ENCODE measurements around the gene RTN1.
"Not testable (repeated sequence)": the region's sequence is repeated elsewhere in the genome, so short reads cannot be mapped to it uniquely, and the experiment has no call there.

RTN1 gene

GRCh38 chr14:59698793-59699192, 171.8 kb downstream of the RTN1 start:
- no peak for DNase-seq

DNA sequence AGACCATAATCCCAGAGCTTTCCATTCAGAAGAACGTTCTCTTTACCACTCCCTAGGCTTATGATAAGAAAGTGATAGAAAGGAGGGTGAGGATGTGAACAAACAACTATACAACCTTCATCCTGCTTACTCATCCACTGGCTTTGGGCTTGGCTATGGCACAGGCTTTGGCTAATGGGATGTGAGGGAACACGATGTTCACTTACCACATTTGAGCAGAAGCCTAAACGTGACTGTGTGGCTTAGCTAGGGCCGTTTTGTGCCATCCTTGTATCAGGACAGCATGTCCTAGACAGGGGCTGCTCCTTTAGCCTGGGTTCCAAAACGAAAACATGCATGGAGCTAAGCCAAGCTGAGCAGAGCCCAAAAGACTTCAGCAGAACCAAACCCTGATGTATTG, 175.4 kb downstream of the RTN1 start:
- no peak for DNase-seq

GRCh38 chr14:59691266-59691665, 179.3 kb downstream of the RTN1 start:
- no peak for DNase-seq

- DNase-seq, result no peak
Observed at GRCh38 chr14:59690426-59690825, 180.2 kb downstream of the RTN1 start.

DNA sequence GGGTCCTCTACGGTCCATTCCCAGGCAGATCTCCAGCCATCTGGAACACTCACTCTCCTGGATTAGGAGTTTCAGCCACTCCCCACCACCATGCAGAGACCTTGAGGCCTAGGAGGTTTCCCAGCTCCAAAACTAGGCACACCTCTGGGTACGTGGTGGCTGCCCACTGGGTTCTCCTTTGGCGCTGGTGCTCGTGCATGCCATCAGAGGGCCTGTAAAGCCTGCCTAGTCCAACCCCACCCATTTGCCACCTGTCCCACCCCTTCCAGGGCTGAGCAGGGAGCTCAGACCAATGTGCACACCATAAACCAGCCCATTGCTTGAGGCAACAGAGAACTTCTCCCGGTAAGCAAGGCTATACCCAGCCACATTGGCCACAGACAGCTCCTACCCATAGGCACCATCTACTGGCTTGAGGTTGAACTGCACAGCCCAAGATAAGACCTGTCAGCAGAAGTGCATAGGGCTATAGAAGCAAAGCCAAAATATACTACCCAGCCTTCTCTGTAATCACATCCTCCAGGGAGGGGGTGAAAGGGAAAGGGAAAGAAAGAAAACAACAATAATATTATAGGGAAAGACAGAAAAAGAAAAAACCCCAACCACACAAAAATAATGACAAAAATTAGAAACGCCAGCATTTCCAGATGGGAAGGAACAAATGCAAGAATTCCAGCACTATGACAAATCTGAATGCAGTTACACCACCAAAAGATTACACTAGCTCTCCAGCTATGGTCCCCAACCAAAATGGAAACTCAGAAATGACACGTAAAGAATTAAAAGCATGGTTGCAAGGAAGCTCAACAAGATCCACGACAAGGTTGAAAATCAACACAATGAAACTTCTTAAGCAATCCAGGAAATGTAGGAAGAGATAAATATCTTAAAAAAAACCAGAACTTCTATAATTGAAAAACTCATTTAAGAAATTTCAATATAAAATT, 182.1 kb downstream of the RTN1 start:
- no peak for DNase-seq

GRCh38 chr14:59687663-59688062, 182.9 kb downstream of the RTN1 start:
- no peak for DNase-seq

GRCh38 chr14:59679872-59680271, 190.7 kb downstream of the RTN1 start:
- DNase-seq, result no peak

DNA sequence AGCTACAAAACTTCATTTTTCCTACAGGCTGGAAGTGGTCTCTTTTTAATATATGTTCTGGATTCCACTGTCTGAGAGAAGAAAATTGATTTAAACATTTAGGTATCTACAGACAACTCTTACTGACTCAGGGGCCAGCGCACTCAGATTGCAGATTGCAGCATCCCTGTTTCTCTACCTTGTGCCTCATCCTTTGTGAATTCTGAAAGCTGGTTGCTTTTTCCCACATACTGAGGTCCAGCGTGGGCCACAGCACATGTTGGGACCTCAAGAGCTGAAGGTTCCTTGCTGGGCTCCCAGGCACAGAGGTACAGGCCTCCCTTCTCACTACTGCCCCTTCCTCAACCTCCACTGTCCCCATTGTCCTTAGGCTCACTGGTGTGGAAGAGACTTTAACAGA, 192.2 kb downstream of the RTN1 start:
- no peak for DNase-seq

DNA sequence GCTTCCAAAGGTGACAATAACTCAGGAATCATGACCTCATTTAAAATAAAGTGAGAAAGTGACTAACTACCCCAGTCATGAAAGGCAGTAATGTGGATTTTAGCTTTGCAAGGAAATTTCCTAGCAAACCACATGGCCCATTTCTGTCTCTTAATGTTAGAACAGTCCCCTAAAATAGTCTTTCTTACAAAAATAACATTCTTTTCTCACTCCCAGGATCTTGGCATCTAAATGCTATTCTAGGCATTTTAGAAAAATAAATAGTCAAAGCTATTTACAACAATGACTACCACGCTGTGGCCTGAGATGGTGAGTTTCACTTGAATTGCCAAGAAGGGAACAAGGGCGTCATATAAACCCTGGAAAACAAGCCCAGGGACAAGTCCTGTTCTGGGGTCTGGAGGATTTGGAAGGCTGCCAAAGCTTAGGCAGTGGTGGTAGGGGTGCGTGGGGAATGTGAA, 192.8 kb downstream of the RTN1 start:
- DNase-seq, result no peak

DNA sequence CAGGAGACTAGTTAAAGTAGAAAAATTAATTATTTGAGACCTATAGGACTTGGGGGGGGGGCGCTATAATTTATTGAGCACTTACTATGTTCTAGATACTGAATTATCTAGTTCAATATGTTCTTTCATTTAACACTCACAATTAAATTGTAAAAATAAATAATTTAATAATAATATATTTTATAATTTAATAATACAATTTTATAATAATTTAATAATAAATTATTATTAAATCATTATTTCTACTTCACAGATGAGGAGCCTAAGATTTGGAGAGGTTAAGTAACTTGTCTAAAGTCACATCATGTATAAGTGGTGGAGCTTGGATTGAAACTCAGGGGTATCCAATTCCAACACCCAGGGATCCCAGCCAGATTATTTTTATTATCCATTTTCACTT, 195.2 kb downstream of the RTN1 start:
- DNase-seq, result no peak

DNA sequence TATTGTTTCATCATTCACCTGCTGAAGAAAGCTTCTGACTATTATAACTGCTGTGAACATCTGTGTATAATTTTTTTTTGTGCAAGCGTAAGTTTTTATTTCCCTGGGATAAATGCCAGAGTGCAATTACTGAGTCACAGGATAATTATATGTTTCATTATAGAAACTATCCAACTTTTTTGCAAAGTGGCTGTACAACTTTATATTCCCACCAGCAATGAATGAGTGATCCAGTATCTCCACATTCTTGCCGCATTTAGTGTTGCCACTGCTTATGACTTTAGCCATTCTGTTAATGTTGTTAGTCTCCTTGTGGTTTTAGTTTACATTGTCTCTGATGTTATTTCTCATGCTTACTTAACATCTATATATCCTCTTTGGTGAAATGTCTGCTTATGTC, 205.8 kb downstream of the RTN1 start:
- DNase-seq, result no peak

- DNase-seq, result no peak
Observed at GRCh38 chr14:59657769-59658168, 212.8 kb downstream of the RTN1 start.

DNA sequence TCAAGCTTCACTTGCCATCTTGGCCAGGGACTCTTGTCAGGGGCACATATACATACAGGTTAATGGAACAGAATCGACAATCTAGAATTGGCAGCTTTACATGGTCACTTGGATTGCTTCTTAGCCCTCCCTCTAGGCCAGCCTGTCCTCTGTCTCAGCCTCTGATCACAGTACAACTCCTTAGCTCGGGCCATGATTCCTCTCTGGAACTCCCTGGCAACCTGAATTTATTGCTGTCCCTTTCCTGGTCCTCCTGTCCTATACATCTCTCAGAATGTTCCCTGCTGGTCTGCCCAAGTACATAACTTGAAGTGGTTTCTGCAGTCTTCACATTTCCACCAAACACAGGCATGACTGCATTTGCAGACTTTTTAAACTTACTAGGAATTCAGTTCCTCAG, 214.1 kb downstream of the RTN1 start:
- DNase-seq, result no peak

DNA sequence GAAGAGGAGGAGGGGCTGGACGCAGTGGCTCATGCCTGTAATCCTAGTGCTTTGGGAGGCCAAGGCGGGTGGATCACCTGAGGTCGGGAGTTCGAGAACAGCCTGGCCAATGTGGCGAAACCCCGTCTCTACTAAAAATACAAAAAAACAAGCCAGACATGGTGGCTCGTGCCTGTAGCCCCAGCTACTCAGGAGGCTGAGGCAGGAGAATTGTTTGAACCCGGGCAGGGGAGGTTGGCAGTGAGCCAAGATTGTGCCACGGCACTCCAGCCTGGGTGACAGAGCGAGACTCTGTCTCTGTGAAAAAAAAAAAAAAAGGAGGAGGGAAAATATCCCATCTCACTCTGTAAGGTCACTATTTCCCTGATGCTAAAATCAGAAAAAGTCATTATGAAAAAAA, 216.4 kb downstream of the RTN1 start:
- DNase-seq, result not testable (repeated sequence)

- DNase-seq, result not testable (repeated sequence)
Observed at GRCh38 chr14:59646832-59647231, 223.7 kb downstream of the RTN1 start.

DNA sequence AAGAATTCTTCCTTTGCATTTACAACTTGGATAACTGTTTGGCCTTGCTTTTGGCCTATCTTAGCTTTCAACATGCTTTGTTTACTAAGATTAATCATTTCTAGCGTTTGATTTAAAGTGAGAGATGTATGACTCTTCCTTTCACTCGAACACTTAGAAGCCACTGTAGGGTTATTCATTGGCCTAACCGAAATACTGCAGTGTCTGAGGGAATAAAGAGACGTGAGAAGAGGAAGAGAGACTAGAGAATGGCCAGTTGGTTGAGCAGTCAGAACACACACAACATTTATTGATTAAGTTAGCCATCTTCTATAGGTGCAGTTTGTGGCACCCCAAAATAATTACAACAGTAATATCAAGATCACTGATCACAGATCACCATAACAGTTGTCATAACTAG, 231.7 kb downstream of the RTN1 start:
- no peak for DNase-seq

DNA sequence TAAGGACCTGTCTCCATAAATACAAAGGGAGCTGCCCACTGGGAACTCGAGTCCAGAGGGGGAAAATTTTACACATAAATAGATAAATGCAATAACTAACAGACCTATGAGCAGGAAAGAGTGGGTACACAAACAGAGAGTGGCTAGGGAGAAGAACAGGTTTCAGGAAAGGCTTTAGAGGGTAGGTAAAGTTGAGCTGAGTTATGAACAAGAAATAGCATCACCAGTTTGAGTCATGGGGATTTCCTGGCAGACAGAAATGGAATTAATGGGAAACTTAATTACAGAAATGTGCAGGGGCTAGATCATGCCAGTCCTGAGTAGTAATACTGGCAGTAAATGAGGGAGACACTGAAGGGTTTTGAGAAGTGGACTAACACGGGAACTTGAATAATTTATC, 236.0 kb downstream of the RTN1 start:
- DNase-seq, result no peak

DNA sequence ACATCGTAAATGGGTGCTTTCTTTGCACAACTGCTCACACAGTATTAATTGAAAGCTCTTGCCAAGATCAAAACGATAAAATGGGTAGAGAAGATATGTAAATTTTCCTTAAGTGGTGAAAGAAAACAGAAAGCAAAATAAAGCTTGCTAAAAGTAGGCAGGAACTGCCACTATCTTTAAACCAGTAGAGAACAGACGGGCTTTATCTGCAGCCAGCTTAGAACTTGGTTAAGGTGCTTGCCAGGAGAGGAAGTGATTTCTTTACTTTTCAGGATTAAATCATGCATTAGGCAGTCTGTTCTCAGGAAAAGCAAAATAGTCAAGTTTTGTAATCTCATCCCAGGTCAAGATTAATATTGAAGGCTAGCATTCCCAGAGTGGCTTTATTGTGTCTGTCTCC, 237.1 kb downstream of the RTN1 start:
- no peak for DNase-seq

- no peak for DNase-seq
Observed at GRCh38 chr14:59632381-59632780, 238.2 kb downstream of the RTN1 start.

GRCh38 chr14:59631237-59631636, 239.3 kb downstream of the RTN1 start:
- no peak for DNase-seq

DNA sequence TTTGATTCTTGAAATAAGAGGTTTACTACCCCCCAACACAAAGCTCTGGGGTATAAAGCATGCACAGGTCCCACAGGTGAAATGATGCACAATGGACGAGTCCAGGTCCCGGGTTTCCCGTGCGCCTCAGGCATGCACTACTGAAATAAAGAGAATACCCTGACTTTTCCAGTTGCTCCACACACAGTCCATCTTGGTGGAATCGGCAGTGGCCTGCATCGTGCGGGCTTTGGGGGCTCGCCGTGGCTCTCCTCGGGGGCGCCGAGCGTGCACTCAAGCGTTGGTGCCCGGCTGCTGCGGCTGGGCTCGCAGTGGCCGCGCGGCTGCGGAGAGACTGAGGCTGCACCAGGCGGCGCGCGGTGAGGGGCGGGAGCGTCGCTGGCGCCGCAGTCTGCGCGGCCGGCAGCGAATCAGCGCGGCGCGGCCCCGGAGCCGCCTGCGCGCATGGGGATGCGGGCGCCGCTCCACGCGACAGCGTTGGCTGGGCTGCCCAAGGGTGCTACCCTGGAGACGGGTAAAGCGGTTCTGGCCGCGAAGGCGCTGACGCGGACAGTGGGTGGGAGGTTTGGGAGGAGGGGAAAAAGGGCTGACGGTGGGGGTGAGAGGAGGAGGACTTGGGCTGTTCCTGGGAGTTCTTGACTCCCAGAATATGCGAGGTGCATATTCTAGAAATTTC, 240.2 kb downstream of the RTN1 start:
- no peak for DNase-seq

DNA sequence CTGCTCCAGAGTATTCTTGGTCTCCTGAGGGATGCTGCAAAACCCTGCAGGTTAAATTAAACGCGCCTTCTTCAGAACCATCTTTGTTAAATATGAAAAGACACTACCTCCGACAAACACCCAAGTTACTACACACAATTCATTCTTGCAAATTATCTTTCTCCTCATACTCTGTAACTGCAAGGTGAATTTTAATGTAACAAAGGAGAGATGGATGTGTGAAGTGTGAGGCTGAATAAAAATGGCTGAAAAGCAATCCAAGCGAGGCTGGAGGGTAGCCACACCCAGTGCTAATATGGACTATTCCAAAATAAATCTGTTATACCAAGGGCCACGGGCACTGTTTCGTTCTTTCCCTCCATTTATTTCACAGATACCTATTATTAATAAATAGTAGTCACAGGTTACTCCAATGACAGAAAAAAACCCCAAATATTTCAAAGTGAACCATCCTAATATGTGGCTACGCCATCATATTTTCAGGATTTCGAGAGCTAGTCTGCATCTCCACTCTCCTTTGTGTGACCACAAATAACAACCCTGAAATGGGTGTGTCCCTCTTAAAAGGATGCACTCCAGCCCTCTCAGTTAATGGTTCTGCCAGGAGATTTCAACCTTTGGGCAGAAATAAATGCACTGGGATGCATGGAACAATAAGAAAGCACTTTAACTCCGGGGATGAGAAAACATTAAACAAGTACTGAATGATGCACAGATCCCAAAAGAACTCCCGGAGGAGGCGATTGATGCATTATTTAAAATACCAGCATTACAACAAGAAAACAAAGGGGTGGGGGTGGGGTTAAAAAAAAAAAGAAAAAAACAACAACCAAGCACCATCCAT, 240.9 kb downstream of the RTN1 start:
- DNase-seq, result no peak

DNA sequence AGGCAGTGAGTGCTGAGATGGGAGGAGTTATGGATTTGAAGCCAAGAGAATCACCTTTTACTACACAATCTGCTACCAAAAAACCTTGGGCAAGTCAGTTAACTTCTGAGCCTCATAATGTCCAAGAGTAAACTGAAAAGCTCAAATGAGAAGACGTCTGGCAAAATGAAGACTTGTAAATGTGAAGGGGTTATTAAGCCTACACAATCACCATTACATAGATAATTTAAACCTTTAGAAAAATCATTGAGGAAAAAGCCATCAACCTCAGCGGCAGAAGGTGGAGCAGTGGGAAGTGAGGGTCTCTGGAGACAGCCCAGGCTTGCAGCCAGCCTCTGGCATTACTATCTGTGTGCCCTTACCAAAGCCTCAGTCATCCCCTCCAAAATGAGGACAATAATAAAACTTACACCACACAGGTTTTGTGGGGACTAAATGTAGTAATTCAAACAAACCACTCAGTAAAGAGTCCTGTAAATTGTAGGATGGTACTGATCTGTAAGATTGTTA, 243.5 kb downstream of the RTN1 start:
- no peak for DNase-seq

Measured in activated CD4-positive, alpha-beta T cell treated with anti-CD3 and anti-CD28 coated beads for 1 hour (primary cell).